HG03097 (cell line): ENCODE data around the gene OXCT2.
"Not testable (repeated sequence)": the region's sequence is repeated elsewhere in the genome, so short reads cannot be mapped to it uniquely, and the experiment has no call there.

Experiments used
- ATAC-seq: cut with Tn5 transposase; IDR thresholded peaks from one replicate; pipeline ENCODE4 v1.9.1; 2021; ENCODE audit not compliant: unreplicated experiment, low FRiP score

OXCT2 gene

DNA sequence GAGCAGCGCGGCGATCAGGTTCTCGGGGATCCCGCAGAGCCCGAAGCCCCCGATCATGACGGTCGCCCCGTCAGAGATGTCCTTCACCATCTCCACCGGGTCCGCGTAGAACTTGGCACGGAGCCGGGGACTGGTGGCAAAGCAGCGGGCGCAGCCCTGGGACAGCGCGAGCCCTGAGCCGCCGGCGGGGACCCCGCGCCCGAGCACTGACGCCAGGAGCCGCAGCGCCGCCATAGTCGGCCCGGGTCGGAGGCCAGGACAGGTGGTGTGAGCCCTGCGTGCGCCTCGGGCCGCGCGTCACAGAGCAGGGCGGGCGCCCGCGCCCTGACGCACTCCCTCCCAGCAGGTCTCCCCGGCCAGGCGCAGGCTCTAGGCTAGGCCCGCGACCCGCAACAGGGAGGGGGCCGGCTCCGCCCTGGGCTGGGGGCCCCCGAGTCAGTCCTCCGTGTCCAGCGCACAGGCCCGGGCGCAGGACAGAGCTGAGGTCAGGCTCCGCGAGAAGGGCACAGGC, at the start of gene OXCT2:
Gene OXCT2 (minus strand): TSS at position 327 of the 511 bp plus-strand sequence. CDS start 93 bp downstream, at position 234.
- not testable (repeated sequence) for ATAC-seq

DNA sequence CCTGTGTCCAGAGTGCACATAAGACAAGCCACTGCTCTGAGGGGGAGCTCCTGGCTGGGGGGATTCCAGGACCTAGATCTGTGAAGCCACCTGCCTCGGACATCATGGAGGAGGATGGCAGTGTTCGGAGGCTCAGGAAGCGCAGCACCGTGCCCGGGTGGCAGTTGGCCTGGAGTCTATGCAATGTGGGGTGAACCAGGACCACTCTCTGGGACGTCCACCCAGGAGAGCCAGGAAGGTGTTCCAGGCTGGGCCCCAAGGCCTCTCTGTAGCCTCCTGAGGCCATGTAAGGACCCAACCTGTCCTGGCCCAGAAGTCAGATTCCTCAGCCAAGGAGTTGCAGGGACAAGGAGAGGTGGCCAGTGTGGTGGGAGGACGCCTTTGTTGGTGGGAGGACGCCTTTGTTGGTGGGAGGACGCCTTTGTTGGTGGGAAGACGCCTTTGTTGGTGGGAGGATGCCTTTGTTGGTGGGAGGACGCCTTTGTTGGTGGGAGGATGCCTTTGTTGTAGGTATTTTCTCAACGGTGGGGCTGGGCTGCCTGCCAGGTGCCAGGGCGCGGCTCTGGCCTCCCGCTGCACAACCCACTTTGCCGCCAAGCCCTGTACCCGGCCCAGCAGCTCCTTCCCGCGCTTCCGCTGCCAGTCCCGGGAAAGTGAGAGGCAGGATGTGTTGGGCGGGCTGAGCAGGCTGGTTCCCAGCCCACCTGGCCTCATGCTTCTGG, 48.1 kb upstream of the OXCT2 start:
- ATAC-seq: no peak

DNA sequence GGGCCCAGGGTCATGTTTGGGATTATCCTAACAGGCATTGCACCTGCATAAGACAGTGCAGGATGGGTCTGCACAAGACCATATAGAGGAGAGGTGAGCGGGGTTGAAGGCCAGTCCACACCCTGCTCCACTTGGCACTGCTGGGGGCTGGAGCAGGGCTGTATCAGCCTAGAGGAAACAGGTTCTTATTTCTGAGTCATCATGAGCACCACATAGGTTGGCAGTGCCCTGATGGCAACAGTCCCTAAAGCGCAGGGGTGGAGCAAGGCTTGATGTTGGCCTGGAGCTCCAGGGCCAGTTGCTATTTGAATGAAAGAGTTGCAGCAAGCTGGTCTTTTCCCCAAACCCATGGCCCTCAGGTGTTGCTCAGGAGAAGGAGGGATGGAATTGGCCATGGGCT, 47.3 kb upstream of the OXCT2 start:
- ATAC-seq: no peak

DNA sequence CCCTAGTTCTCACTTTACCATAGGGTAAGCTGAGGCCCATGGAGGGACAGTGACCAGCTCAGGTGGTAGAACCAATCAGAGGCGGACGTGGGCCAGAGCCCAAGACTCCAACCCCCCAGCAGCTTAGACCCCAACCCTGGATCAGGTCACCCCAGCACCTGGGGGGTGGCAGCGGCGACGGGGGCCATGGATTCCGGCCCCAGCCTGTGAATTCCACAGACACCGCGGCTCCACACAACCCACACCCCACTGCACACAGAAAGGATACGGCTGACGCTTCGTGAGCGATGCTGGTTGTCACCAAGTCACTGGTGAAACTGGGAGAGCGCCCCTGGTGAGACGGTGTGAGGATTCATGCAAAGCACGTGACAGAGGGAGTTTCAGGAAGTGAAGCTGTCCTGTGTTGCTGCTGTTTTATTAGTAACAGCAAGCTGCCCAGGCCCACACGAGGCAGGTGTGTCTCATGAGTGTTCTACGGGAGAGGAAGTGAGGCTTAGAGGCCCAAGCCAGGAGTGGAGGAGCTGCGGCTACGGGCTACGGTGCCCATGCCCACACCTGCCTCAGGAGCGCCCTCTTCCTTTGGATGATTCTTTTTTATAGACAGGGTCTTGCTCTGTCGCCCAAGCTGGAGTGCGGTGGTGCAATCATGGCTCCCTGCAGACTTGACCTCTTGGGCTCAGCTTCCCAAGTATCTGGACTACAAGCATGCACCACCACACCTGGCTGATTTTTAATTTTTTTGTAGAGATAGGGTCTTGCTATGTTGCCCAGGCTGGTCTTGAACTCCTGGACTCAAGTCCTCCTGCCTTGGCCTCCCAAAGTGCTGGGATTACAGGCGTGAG, 46.2 kb upstream of the OXCT2 start:
- ATAC-seq: peak; percentile 44

DNA sequence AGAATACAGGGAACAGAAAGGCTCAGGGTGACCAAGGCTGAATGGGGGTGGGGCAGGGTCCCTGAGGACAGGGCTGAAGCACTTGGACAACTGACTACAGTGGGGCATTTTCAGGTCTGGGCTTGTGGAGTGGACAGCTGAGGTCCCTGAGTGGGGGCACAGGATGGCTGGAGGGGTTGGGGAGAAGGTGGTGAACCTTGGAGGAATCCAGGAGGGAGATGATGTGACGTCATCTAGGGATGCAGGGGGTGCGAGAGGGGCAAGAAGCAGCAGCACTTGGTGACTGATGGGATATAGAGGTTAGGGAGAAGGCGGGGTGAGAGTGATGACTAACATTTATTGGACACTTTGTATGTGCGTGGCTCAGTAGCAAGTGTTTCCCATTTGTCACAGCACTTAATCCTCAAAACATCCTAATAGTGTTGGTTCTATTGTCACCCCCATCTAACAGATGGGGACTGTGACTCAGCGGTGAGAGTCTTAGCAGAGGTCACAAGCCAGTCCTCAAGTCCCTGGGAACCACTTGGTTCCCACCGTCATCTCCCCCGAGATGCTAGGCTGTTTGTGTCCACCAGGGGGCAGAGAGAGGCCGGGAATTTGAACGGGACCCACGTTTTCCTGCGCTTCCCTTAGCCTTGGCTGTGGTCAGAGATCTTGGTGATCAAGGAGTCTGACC, 45.4 kb upstream of the OXCT2 start:
- peak; percentile 43 for ATAC-seq

DNA sequence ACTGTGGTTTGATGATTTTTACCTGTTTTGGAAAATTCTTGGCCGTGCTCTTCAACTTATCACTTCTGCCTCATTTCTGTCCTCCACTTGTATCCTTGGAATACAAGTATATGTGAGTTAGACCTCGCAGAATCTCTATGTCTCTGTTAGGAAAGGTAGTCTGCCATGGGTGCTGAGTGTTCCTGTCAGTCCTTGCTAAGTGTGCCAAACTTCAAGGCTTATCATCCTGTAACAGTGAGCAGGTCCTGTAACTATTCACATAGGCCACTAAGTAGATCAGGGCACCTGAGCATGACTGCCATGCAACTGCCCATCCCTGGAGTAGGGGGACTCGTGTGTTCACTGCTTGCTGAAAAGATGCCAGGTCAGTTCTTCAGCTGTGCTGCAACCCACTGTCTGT, 41.8 kb upstream of the OXCT2 start:
- ATAC-seq: no peak

DNA sequence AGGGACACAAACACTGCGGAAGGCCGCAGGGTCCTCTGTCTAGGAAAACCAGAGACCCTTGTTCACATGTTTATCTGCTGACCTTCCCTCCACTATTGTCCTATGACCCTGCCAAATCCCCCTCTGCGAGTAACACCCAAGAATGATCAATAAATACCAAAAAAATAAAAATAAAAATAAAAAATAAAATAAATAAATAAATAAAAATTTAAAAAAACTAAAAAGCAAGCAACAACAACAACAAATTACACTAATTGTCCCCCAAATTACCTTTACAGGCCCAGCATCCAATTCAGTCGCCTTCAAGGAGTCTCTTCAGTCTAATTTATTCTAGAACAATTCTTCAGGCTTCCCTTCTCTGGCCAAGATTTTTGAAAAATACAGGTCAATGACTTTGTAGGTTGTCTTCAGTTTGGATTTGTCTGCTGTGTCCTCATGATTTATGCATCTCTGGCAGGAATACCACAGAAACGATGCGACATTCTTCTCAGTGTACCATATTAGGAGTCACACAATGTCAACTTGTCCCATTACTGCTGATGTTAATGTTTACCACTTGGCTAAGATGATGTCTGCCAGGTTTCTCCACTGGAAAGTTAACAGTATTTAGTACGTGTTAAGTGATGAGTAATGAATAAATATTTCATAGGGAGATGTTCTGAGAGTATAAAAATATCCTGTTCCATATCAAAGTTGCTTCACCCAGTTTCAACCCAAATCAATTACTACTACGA, 37.8 kb upstream of the OXCT2 start:
- no peak for ATAC-seq

DNA sequence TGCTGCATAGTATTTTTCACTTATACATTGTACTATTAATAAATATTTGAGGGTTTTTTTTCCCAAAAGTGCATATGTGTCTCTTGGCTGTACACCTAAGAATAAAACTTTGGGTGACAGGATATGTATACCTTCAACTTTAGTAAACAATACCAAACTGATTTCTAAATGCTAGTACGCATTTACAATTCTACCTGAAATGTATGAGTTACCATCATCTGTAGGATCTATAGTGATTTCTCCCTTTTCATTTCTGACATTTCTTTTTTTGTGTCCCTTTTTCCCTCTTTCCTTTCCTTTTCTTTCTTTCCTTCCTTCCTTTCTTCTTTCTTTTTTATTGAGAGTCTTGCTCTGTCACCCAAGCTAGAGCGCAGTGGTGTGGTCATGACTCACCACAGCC, 34.2 kb upstream of the OXCT2 start:
- ATAC-seq: no peak

DNA sequence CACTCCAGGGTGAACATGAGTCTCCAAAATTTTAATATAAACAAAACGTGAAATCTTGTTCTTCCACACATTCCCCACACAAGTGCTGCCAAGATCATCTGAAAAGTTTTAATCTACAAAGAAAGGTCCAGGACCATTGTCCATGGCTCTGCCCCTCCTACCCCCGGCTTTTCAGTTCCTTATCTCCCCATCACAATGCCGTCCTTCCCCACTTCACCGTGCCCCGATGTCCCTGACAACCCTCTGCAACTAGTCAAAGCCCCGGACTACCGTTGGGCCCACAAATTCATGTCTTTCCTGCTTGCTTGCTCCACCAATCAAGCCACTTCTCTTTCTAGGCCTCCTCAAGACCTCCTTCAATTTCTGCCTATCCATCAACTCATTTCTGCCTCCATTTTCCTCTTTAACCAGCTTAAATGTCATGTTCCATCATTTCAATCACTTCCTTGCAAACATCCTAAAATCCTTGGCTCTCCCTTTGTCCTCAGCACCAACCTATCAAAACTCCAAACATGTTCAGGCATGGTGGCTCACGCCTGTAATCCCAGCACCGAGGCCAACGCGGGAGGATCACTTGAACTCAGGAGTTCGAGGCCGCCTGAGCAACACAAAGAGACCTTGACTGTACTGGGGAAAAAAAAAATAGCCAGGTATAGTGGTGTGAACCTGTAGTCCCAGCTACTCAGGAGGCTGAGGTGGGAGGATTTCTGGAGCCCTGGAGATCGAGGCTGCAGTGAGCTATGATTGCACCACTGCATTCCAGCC, 31.5 kb upstream of the OXCT2 start:
- ATAC-seq: no peak

DNA sequence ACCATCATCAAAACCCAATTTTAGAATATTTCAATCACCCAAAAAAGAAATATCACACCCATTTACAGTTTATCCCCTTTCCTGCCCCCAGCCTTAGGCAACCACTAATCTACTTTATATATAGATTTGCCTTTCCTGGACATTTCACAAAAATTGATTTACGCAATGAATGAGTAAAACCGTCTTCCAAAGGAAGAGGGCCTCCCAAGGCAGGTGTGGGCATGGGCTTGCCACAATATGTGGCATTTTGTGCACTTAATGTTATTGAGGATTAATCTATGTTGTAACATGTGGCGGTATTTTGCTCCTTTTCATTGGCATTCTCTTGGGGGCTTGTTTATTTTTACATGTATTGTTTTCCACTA, 29.3 kb upstream of the OXCT2 start:
- no peak for ATAC-seq

DNA sequence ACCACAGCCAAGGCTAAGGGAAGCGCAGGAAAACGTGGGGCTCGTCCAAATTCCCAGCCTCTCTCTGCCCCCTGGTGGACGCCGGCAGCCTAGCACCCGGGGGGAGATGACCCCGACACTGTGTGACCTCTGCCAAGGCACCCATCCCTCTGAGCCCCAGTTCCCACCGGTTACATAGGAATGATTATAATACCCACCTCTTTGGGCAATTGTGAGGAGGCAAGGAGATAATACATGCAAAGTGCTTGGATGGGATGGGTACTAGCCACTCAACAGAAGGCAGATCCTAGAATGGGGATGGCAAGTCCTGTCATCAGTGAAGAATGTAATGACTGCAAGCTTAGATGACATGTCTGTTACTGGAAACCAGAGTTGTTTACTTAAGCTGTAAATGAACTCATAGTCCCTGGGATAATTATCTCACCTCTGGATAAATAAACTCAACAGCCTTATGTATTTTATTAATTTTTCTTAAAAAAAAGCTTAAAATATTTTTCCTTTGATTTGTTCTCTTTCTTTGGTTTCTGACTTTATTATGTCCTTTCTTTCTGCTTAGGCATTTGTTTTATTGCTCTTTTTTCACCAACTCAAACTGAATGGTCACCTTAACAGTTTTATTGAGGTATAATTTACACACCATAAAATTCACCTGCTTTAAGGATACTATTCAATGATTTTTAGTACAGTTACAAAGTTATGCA, 28.8 kb upstream of the OXCT2 start:
- ATAC-seq: peak; percentile 53

DNA sequence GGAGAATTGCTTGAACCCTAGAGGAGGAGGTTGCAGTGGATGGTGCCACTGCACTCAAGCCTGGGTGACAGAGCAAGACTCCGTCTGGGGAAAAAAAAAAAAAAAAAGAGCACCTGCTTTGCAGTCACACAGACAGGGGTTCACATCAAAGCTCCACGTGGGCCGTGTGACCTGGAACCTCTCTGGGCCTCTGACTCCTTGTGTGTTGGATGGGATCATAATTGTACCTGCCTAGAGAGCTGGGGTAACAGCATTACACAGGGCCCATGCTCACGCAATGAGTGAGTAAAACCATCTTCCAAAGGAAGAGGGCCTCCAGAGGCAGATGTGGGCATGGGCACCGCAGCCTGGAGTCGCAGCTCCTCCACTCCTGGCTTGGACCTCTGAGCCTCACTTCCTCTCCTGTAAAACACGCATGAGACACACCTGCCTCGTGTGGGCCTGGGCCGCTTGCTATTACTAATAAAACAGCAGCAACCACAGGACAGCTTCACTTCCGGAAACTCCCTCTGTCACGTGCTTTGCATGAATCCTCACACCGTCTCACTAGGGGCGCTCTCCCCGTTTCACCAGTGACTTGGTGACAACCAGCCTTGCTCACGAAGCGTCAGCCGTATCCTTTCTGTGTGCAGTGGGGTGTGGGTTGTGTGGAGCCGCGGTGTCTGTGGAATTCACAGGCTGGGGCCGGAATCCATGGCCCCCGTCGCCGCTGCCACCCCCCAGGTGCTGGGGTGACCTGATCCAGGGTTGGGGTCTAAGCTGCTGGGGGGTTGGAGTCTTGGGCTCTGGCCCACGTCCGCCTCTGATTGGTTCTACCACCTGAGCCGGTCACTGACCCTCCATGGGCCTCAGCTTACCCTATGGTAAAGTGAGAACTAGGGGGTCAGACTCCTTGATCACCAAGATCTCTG, 28.0 kb upstream of the OXCT2 start:
- ATAC-seq: peak; percentile 80

DNA sequence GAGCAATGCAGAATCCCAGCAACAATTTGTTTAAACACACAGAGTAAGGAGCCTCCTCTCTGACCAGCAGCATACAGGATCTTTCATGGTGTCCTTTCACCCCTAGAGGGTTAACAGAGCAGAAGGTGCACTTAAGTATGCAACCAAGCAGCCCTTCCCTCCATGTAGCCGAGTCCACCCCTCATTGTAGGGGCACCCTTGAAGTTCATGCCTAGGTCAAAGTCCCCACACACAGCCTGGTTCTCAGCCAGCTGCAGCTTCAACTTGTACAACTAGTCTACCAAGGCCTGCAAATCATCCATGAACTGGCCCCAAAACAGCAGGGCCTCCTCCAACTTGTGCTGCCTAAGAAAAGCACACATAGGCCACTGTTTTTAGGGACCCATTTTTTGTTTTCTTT, 24.5 kb upstream of the OXCT2 start:
- ATAC-seq: no peak

DNA sequence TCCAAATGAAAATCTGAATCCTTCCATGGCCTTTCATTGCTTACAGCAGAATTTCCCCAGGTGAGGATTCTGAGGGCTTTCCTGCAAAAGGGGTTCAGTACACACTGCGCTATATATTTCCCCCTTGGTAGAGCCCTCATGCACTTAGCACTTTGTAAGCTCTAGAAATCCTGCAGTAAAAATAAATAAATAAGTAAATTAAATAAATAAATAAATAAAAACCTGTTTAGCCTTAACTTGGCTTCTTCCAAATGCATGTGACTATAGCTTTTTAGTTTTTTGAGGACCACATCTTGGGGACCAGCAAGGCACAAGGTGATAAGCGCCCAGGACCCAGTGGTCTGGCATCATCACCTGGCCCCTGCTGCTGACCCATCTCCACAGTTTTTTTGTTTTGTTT, 20.7 kb upstream of the OXCT2 start:
- no peak for ATAC-seq

DNA sequence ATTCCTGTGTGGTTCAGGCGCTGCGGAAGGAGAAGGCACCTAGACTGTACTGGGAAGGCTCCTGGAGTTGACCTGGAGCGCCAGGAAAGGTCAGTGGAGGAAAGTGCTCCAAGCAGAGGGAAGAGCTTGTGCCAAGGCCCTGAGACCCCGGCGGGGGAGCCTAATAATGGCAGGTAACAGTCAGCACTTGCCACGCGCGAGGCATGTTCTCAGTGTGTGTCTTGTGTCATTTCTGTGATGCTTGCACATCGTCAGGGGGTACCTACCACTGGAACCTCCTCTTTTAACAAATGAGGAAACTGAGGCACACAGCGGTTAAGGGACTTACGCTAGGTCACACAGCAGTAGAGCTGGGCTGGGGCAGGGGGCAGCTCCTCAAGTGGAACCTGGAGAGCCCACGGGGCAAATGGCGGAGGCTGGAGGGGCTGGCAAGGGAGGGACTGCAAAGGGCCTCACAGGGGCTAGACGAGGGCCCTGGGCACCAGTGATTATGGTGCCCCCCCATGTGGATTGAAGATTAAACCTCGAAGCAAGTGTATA, 18.5 kb upstream of the OXCT2 start:
- ATAC-seq: no peak

DNA sequence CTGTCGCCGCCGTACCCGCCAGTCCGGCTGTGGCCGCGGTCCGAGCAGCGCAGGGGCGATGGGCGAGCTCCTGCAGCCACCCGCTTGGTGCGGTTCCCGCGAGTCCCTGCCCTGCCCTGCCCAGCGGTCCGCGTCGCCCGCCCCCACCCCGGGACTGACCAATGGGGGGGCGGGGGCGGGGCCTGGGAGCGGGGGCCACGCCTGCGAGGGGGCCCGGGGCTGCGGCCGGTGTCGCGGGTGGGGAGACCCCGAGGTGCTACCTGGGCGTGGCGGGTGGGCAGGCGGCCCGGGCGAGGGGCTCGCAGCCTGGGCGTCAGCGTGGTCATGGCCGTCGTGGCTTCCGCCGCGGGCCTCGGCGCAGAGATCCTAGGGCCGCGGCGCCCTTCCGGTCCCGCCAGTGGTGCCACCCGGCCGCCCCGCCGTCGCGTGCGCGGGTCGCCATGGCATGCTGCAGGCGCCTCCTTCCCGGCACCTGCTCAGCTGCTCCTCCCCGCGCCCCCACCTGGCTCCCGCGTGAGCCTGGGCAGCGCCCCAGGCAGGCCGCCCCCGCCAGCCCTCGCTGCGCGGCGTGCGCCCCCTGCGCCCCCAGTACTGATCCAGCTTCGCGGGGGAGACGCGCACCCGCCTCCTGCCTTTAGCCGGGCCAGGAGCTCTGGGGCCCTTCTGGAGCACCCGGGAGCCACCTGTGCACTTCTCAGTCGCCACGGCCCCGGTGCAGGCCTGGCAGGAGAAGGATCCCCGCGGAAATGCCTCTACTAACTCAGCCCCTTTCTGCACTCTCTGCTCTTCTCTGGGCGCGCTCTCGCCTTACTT, 17.8 kb upstream of the OXCT2 start, which contains the start of gene BMP8B:
Gene BMP8B (minus strand): TSS at position 108 of the 813 bp plus-strand sequence. CDS start 380 bp downstream, outside the sequence.
- no peak for ATAC-seq

DNA sequence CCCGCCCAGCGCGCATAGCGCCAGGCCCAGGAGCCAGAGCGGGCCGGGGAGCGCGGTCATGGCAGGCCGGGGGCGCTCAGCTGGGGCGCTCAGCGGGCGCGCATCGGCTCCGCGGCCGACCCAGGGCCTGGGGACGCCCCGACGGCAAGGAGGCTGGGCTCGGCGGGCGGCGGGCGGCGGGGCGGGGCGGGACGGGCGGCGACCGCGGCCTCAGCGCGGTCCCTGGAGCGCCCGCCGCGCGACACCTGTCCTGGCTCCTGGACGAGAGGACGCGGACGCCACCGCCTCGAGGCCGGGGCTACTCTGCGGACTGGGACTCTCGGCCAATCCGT, 17.2 kb upstream of the OXCT2 start:
- no peak for ATAC-seq
